ENCODE data around the gene CCDC124. TPM values are rescaled to one million over a fixed set of nuclear protein-coding genes. Genes with fewer than 3 reads are reported as not detected.
A peak's percentile ranks its signal among the peaks of the same experiment; 100 is the strongest.
"Not testable (repeated sequence)": the region's sequence is repeated elsewhere in the genome, so short reads cannot be mapped to it uniquely, and the experiment has no call there.

The CCDC124 gene
- polyA plus RNA-seq, 3 donors: 29.7 to 66.3 (median 29.7) TPM

DNA sequence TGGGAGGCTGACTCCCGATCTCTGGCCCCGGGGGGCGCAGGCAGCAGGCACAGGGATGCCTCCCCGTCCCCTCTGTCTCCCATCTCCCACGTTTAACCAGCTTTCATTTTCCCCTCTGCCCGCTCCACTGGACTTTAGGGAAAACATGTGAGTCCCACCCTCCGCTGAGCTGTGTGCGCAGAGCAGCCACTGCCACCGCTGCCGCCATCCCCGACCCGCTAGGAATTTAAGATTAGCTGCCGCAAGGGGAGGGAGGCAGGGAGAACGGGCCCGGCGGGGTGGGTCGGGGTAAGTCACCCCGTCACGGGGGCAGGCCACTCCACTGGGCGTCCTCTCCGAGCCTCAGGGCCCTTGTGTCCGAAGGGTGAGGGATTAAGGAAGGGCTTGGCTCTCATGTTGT lies 49.6 kb downstream of the CCDC124 start:
- no peaks in the 10 kb centered on the region for H3K36me3 Mint-ChIP-seq
- Histone ChIP-seq H3K9me3 (replicated peaks in 1 of 2; ENCODE audit: control insufficient read depth in 1 of 2, insufficient read depth in 1 of 2, low read length in 2 of 2) (no peaks in the 10 kb centered on the region), H3K27me3 (ENCODE audit: control insufficient read depth in 2 of 2, insufficient read depth in 2 of 2, low read length in 2 of 2) (no peaks in the 10 kb centered on the region), H4K20me1 (ENCODE audit: insufficient read depth, low read length) (no peaks in the 10 kb centered on the region), H3K4me1 (ENCODE audit: control insufficient read depth in 1 of 2, insufficient read depth in 2 of 2, low read length in 2 of 2) (peaks cover 0 to 5% of the 10 kb centered on the region in 2 donors), H3K27ac (ENCODE audit: low read depth in 1 of 2, low read length in 2 of 2) (no peak overlapping the region), H3K4me3 (replicated peaks in 1 of 3; ENCODE audit: low read depth in 2 of 3, low read length in 3 of 3) (no peak overlapping the region), H3K4me2 (replicated peaks; ENCODE audit: extremely low read depth, low read length, poor library complexity, severe bottlenecking) (no peak overlapping the region), H3K79me2 (ENCODE audit: insufficient read depth, low read length) (no peaks in the 10 kb centered on the region), H2AFZ (ENCODE audit: insufficient read depth, low read depth, low read length, poor library complexity, severe bottlenecking) (no peak overlapping the region), H3K36me3 (replicated peaks in 1 of 2; ENCODE audit: control insufficient read depth in 1 of 2, insufficient read depth in 2 of 2, low read length in 2 of 2) (no peaks in the 10 kb centered on the region), H3K9ac (ENCODE audit: insufficient read depth, low read length, poor library complexity, severe bottlenecking) (no peak overlapping the region)
- intact Hi-C loops (cut with micrococcal nuclease): no loop called here
- TF ChIP-seq, protein P1, sequence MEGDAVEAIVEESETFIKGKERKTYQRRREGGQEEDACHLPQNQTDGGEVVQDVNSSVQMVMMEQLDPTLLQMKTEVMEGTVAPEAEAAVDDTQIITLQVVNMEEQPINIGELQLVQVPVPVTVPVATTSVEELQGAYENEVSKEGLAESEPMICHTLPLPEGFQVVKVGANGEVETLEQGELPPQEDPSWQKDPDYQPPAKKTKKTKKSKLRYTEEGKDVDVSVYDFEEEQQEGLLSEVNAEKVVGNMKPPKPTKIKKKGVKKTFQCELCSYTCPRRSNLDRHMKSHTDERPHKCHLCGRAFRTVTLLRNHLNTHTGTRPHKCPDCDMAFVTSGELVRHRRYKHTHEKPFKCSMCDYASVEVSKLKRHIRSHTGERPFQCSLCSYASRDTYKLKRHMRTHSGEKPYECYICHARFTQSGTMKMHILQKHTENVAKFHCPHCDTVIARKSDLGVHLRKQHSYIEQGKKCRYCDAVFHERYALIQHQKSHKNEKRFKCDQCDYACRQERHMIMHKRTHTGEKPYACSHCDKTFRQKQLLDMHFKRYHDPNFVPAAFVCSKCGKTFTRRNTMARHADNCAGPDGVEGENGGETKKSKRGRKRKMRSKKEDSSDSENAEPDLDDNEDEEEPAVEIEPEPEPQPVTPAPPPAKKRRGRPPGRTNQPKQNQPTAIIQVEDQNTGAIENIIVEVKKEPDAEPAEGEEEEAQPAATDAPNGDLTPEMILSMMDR (IDR thresholded peaks at IDR 0.05): no peak
- no peak overlapping the region for H3K27ac Mint-ChIP-seq
- 96% methylated on average over 12 of the region's 22 CpGs for WGBS (ENCODE audit: insufficient coverage)
- no peaks in the 10 kb centered on the region for H3K9me3 Mint-ChIP-seq
- H3K27me3 Mint-ChIP-seq (ENCODE audit: low read depth in 3 of 3): peaks cover 4 to 20% (median 10%) of the 10 kb centered on the region in 3 donors
- H3K4me3 Mint-ChIP-seq: no peak overlapping the region
- DNase-seq: no peak
- peaks cover 7% of the 10 kb centered on the region for H3K4me1 Mint-ChIP-seq

DNA sequence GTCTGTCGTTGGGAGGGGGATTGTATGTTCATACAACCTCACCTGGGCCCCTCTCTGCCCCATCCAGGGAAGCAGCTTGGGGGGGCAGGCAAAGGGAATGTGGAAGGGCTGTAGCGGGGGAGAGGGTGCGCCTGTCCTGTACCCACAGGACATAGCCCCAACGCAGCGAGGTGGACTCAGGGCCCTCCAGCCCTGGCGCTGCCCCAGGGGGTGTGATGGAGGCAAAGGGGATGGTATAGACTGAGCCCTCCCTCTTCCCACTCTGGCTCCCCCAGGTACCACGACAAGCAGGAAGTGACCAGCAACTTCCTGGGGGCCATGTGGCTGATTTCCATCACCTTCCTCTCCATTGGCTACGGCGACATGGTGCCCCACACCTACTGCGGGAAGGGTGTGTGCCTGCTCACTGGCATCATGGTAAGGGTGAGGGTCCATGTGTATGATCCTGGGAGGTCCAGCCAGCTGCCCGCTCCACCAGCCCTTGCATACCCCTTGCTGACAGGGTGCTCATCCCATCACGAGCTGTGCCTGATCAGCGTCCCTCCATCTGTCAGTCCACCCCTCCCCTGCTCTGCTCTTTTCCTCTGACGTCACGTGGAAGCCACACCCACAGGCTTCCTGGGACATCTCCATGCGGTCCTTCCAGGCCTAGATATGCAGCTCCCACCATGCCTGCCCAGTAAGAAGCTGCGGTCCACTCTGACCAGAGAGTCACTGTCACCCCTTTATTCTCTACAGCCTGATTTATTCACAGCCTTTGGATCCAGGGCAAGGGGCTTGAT lies 52.4 kb downstream of the CCDC124 start:
- Histone ChIP-seq H3K4me1 (ENCODE audit: control insufficient read depth in 1 of 2, insufficient read depth in 2 of 2, low read length in 2 of 2) (no peaks in the 10 kb centered on the region), H3K27me3 (ENCODE audit: control insufficient read depth in 2 of 2, insufficient read depth in 2 of 2, low read length in 2 of 2) (no peaks in the 10 kb centered on the region), H4K20me1 (ENCODE audit: insufficient read depth, low read length) (no peaks in the 10 kb centered on the region), H3K9me3 (replicated peaks in 1 of 2; ENCODE audit: control insufficient read depth in 1 of 2, insufficient read depth in 1 of 2, low read length in 2 of 2) (no peaks in the 10 kb centered on the region), H2AFZ (ENCODE audit: insufficient read depth, low read depth, low read length, poor library complexity, severe bottlenecking) (no peak overlapping the region), H3K4me2 (replicated peaks; ENCODE audit: extremely low read depth, low read length, poor library complexity, severe bottlenecking) (no peak overlapping the region), H3K27ac (ENCODE audit: low read depth in 1 of 2, low read length in 2 of 2) (no peak overlapping the region), H3K79me2 (ENCODE audit: insufficient read depth, low read length) (no peaks in the 10 kb centered on the region), H3K9ac (ENCODE audit: insufficient read depth, low read length, poor library complexity, severe bottlenecking) (no peak overlapping the region), H3K4me3 (replicated peaks in 1 of 3; ENCODE audit: low read depth in 2 of 3, low read length in 3 of 3) (no peak overlapping the region), H3K36me3 (replicated peaks in 1 of 2; ENCODE audit: control insufficient read depth in 1 of 2, insufficient read depth in 2 of 2, low read length in 2 of 2) (no peaks in the 10 kb centered on the region)
- TF ChIP-seq, protein P1 (IDR thresholded peaks at IDR 0.05): no peak
- H3K9me3 Mint-ChIP-seq: peaks cover 0 to 2% (median 0%) of the 10 kb centered on the region in 7 donors
- no peak overlapping the region for H3K4me3 Mint-ChIP-seq
- intact Hi-C loops (cut with micrococcal nuclease): no loop called here
- H3K27me3 Mint-ChIP-seq (ENCODE audit: low read depth in 3 of 3): peaks cover 5 to 9% (median 6%) of the 10 kb centered on the region in 3 donors
- DNase-seq: no peak
- WGBS (ENCODE audit: insufficient coverage): 70% methylated on average over 7 of the region's 17 CpGs
- H3K4me1 Mint-ChIP-seq: peaks cover 3% of the 10 kb centered on the region
- no peaks in the 10 kb centered on the region for H3K36me3 Mint-ChIP-seq
- H3K27ac Mint-ChIP-seq: peak overlapping the region in 1 of 7 donors; percentile 23

DNA sequence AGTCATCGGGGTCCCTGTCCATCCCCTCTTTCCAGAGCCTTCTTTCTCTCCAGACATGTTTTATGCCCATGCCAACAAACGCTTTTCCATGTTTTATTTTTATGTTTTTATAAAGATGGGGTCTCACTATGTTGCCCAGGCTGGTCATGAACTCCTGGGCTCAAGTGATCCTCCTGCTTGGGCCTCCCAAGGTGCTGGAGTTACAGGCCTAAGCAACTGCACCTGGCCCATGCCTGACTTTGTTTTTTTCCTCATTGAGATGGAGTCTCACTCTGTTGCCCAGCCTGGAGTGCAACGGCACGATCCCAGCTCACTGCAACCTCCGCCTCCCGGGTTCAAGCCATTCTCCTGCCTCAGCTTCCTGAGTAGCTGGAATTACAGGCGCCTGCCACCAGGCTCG lies 53.8 kb downstream of the CCDC124 start:
- H3K4me3 ChIP-seq (replicated peaks in 1 of 3; ENCODE audit: low read depth in 2 of 3, low read length in 3 of 3); H3K27me3 ChIP-seq (ENCODE audit: control insufficient read depth in 2 of 2, insufficient read depth in 2 of 2, low read length in 2 of 2); H3K9me3 Mint-ChIP-seq; DNase-seq; H3K9ac ChIP-seq (ENCODE audit: insufficient read depth, low read length, poor library complexity, severe bottlenecking); H3K27ac Mint-ChIP-seq; H4K20me1 ChIP-seq (ENCODE audit: insufficient read depth, low read length); H3K4me1 ChIP-seq (ENCODE audit: control insufficient read depth in 1 of 2, insufficient read depth in 2 of 2, low read length in 2 of 2); H3K36me3 ChIP-seq (replicated peaks in 1 of 2; ENCODE audit: control insufficient read depth in 1 of 2, insufficient read depth in 2 of 2, low read length in 2 of 2); H3K4me2 ChIP-seq (replicated peaks; ENCODE audit: extremely low read depth, low read length, poor library complexity, severe bottlenecking); H3K4me3 Mint-ChIP-seq; H3K27me3 Mint-ChIP-seq (ENCODE audit: low read depth in 3 of 3); H3K4me1 Mint-ChIP-seq; H2AFZ ChIP-seq (ENCODE audit: insufficient read depth, low read depth, low read length, poor library complexity, severe bottlenecking); H3K9me3 ChIP-seq (replicated peaks in 1 of 2; ENCODE audit: control insufficient read depth in 1 of 2, insufficient read depth in 1 of 2, low read length in 2 of 2); intact Hi-C loops (cut with micrococcal nuclease); H3K36me3 Mint-ChIP-seq; H3K27ac ChIP-seq (ENCODE audit: low read depth in 1 of 2, low read length in 2 of 2); H3K79me2 ChIP-seq (ENCODE audit: insufficient read depth, low read length): not testable (repeated sequence)
- WGBS (ENCODE audit: insufficient coverage): 79% methylated on average over 7 of the region's 8 CpGs

All from CD14-positive monocyte (primary cell).